HEK293T (cell line): ENCODE data around the gene RPL10.

Experiments
- ARNT ChIP-seq: fragments of 450-650 bp; IDR thresholded peaks from 2 replicates; pipeline ENCODE4 v1.6.1; 2017; ENCODE audit warnings: mild to moderate bottlenecking
- BHLHE40 ChIP-seq: fragments of 450-650 bp; IDR thresholded peaks from 2 replicates; pipeline ENCODE4 v1.6.1; 2016; ENCODE audit warnings: mild to moderate bottlenecking, moderate library complexity, borderline replicate concordance
- CTBP1 ChIP-seq: fragments of 450-650 bp; IDR thresholded peaks from 2 replicates; pipeline ENCODE4 v1.6.1; 2016; ENCODE audit warnings: borderline replicate concordance
- ELF4 ChIP-seq: fragments of 450-650 bp; IDR thresholded peaks from 2 replicates; pipeline ENCODE4 v1.6.1; 2017; ENCODE audit warnings: antibody characterized with exemption
- FOXA1 ChIP-seq: fragments of 450-650 bp; IDR thresholded peaks from 2 replicates; pipeline ENCODE4 v1.6.1; 2016; ENCODE audit warnings: mild to moderate bottlenecking
- FOXM1 ChIP-seq: fragments of 450-650 bp; IDR thresholded peaks from 2 replicates; pipeline ENCODE4 v1.6.1; 2017; ENCODE audit warnings: mild to moderate bottlenecking, borderline replicate concordance
- HDGF ChIP-seq: fragments of 450-650 bp; IDR thresholded peaks from 2 replicates; pipeline ENCODE4 v1.6.1; 2017; ENCODE audit warnings: antibody characterized with exemption, borderline replicate concordance
- L3MBTL2 ChIP-seq: fragments of 450-650 bp; conservative IDR thresholded peaks from 2 replicates; pipeline ENCODE4 v1.6.1; 2016; ENCODE audit warnings: mild to moderate bottlenecking
- LEF1 ChIP-seq: fragments of 450-650 bp; IDR thresholded peaks from 2 replicates; pipeline ENCODE4 v1.6.1; 2017; ENCODE audit warnings: mild to moderate bottlenecking, borderline replicate concordance
- NFRKB ChIP-seq: fragments of 450-650 bp; IDR thresholded peaks from 2 replicates; pipeline ENCODE4 v1.6.1; 2016; ENCODE audit warnings: mild to moderate bottlenecking, moderate library complexity
- SP1 ChIP-seq: fragments of 450-650 bp; IDR thresholded peaks from 2 replicates; pipeline ENCODE4 v1.6.1; 2017
- SUZ12 ChIP-seq: fragments of 450-650 bp; IDR thresholded peaks from 2 replicates; pipeline ENCODE4 v1.6.1; 2016; ENCODE audit warnings: mild to moderate bottlenecking
- TARDBP ChIP-seq: fragments of 450-650 bp; IDR thresholded peaks from 2 replicates; pipeline ENCODE4 v1.6.1; 2016
- ZNF384 ChIP-seq: fragments of 450-650 bp; IDR thresholded peaks from 2 replicates; pipeline ENCODE4 v1.6.1; 2016

DNA sequence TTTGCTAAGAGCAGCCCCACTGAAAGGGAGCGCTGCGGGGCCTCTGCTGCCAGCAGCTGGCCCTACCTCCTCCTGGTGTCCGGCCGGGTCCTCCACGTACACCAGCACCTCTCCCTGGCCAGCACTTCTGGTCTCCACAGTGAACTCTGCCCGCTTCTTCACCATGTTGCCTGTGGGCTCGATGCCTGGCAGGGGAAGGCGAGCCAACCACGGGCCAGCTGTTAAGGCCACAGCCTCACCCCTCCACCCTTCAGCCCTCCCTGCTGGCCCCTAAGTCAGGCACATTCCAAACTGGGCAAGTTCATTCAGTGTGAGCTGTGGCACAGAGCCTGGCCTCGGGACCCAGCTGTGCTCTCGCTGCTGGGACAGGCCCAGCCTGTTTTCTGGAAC is 31.5 kb upstream of the RPL10 start:
- TF ChIP-seq ZNF384 (no peak), HDGF (no peak), NFRKB (no peak), CTBP1 (no peak), ARNT (no peak), FOXM1 (no peak), ELF4 (no peak), BHLHE40 (no peak), SUZ12 (no peak), FOXA1 (no peak), LEF1 (no peak), TARDBP (no peak), SP1 (no peak), L3MBTL2 (no peak)
